Measurements from ENCODE around the gene CACNA2D4.

Gene CACNA2D4

GRCh38 chr12:1885599-1886245, 32.7 kb downstream of the CACNA2D4 start:
- peak in 1 of 2 experiments; percentile 18 for DNase-seq

- DNase-seq = no peak
Observed at GRCh38 chr12:1885082-1885596, 33.3 kb downstream of the CACNA2D4 start.

DNA sequence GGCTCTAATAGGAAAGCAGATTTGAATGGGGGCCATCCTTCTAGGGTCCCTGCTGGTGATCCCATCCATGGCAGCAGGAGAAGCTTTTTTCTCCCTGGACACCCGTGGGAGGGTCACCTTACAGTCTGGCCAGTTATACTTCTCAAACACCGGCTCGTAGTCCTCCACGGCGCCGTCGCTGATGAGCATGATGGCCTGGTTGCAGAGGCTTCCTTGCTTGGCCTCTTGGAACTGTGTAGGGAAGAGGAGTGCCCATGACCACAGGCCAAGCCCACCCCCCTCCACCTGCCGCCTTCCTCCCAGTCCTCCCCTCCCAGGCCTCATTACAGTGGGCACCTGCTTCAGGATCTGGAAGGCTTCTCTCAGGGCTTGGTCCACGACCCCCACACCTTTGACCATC, 33.8 kb downstream of the CACNA2D4 start:
- DNase-seq = no peak

DNA sequence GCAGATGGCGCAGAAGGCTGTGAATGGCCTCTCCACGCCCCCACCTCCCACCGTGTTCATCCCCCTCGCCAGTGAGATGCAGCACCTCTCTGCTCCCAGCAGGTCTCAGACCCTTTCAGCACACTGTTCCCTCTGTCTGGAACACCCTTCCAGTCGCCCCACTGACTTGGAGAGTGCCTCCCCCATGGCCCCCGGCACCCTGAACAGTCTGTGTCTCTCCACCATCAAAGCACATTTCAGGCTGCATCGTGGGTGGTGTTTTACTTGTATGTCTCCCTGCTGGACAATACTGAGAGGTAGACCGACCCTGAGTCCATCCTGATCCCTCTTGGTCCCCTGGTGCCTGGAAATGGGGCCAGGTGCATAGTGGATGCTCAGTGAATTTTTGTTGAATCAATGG, 34.9 kb downstream of the CACNA2D4 start:
- DNase-seq = no peak

GRCh38 chr12:1882850-1883470, 35.5 kb downstream of the CACNA2D4 start:
- no peak for DNase-seq

DNA sequence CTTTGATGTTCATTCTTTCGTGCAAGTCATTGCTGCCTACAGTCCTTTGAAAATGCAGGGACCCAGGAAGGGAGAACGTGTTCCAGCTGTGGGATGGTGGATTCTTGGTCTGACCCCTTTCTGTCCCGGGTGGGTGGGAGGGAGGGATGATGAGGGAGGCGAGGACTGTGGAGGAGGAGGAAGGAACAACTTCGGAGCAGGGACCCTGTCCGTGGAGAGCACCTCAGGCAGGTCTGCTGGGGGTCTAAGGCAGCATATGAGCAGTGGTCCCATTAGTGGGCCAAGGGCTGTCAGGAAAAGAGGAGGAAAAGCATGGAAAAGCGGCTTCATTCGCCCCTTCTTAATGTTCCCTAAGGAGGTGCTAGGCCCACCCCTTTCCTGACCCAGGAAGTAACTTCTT, 36.0 kb downstream of the CACNA2D4 start:
- no peak for DNase-seq

- DNase-seq = no peak
Observed at GRCh38 chr12:1881936-1882335, 36.5 kb downstream of the CACNA2D4 start.

DNA sequence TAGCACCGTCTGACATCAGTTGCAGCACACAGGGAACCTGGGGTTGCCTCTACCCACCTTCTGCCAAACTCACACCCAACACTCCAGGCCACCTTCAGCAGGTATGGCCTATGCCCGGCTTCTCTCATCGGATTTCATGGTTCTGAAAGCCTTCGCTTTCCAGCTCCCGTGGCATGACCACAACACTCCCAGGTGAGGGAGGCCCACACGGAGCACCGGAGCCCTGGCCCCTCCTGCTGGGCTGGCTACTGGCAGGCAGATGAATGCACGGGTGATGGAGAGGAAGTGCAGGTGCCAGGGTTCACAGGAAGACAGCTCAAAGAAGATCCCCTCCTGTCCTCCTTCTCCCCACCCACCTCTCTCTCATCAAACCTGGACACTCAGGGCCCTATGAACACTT, 37.2 kb downstream of the CACNA2D4 start:
- no peak for DNase-seq

DNA sequence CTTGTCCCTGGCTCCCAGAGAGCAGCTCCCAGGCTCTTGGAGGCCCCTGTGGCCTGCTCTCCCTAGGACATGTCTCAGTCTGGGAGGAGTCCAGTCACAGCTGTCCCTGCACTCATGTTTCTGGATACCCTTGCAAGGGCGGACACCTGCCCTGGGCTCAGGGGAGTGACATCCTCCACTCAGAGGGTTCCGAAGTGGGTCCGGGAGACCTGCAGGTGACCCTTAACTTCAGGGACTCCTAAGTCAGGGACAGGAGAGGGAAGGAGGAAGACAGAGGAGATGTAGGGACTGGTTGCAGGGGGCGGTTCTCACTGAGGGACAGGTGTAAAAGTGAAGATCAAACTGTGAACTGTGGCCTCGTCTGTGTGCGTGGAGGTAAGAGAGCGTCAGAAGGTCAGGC, 37.6 kb downstream of the CACNA2D4 start:
- DNase-seq = no peak

DNA sequence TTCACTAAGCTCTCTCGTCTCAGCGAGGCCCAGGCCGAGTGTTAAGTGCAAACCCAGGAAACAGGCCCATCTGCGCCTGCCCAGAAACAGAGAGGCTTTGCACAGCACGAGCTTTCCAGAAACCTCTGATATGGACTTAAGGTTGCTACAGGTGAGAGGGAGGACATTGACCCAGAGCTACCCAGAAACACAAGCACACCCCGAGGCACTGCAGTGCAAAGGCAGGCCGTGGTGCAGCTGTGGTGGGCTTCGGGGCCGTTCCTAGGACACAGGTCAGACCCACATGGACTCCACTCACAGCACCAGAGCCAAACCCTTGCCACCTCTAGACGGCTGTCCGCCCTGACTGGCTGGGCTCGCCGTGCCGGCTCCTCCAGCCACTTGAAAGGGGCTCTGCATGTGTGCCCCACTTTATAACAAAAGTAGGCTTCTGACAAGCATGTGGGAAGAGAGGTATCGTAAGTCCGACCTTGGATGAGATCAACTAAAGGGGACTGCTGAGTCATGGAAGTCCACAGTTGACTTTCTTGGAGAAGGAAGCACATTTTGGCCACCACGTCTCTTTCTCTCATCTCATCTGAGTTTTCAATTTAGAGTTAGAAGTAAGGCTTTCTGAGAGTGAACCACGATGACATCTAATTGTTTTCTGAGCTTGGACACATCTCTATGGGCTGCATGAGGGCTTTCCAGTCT, 38.2 kb downstream of the CACNA2D4 start:
- no peak for DNase-seq

DNA sequence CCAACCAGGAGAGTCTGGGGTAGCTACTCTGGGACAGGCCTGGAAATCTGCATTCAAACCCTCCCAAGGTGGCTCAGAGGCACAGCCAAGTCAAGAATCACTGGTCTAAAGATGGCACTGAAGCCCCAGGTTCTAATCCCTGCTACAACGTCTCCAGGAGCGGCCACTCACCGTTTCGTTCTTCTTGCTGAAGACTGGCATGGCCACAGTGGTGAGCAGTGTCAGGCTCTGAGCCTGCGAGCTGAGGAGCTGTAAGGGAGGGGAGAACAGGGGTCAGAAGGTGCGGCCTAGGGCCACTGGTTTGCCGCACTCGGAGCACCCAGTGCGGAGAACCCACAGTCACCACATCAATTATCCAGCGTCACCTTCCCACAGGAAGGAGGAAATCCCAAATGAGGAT, 38.8 kb downstream of the CACNA2D4 start:
- no peak for DNase-seq

DNA sequence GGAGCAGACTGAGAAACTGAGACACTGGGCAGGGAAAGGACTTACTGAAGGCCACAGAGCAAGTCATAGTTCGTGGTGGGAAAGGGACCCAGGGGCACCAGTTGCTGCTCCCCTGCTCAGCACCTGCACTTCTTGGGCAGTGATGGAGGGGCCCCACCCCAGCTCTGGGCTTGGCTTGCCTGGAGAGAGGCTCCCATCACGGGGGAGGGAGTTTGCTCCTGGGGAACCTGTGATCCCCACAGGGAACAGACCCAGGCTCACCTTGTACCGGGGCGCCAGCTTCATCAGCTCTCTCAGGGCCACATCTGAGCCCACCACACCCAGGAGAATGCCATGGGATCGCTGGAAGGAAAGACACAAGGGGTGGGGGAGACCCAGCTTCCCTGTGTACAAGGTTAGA, 39.8 kb downstream of the CACNA2D4 start:
- no peak for DNase-seq

DNA sequence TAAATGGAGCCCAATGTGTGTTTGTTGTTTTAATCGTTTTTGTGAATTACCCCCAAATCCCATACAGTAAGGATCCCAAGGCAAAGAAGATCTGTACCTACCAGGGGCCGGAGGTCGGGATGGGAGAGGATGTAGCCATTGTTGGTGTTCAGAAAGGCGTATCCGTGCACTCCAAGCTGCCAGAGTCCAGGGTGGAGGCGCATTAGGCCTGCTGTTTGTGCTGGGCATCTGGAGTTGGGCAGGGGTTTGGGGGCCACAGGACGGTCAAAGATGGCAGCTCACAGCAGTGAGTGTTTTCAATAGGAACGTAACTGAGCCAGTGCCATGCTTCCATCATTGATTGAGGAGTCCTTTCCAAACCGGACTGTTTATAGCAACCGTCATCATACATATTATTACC, 40.2 kb downstream of the CACNA2D4 start:
- DNase-seq = no peak

DNA sequence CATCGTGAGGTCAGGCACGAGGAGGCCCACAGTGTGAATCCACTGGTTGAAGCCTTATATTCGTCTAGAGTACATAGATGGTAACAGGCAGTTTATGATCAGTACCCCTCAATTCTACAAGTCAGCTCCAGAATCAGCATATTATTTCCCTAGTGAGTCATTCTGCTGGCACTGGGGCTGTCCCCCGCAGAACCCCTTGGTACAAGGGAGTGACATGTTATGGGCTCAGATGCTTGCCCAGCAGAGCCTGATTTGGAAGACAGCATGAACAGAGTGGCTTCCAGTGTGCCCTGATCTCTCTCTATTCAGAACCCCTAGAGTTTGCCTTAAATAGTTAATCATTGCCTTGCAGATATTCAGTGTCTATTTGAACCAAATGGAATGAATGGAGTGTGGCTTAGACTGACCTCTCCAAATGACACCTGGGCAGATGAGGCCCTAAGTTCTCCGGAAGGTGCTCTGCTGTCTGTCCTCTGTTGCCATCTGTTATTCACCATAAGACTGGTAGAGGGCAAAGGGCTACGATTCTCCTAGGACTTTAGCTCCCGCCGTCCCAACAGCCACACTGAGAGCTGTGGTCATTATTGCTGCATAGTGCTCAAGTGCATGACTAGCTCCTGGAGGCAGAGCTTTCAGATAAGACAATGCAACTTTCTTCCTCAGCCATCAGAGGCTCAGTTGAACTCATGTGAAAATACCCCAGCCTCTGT, 41.1 kb downstream of the CACNA2D4 start:
- no peak for DNase-seq

DNA sequence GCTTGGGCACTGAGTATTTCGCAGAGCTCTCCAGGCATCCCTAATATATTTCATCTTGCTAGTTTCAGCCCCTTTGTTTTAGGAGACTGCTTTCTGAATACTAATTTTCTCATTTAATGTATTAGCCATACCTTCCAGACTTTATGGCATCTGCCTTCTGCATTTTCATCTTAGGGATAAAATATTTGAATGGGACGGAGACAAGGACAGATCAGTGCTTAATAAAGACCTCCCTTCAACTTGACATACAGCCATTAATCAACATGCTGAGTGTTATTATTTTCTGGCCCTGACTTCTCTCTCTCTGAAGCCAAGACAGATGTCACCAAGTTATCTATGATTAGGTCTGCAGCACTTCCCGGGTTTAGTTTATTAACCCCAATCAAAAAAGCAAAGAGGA, 42.4 kb downstream of the CACNA2D4 start:
- no peak for DNase-seq

- no peak for DNase-seq
Observed at GRCh38 chr12:1875608-1876007, 42.8 kb downstream of the CACNA2D4 start.

DNA sequence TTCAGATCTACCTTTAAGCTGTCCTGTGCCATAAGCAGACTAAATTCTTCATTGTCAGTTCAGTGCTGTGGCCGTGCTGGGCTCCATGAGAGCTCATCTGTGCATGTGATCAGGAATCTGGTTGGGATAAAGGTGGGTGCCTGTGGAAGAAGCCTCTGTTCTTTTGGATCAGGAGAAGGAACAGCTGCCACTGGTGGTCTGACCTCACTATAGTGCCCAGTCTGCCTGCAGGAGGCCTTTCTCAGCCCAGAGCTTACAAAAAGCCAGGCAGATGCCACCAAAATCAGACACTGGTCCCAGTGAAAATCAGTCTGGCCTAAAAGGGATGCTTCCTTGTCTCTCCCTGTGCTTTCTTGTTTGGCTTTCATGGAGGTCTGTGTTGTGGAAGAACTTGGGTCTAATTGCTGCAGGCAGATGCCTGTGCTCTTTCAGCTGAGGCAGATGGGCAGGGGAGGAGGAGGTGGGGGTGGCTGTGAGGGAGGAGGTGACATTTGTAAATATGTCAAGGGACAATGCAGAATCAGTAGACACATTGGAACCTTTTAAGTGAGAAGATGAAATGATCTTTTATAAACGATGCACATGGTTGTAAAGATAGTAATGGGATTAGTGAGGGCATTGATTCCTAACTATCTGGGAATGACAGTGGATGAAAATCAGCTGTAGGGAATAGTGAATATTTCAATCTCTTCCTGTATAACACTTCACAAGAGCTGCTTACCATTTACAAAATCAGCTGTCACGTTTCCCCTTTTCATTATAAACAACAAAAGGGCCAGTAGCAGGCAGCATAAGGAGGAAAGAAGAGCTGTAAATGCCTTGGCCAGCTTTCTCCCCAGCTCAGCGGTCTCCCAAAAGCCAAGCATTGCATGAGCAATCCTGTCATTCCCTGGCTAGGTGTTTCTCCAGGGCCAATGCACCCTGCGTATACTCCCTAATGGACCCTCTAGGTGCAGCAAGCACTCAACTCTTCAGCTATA, 44.6 kb downstream of the CACNA2D4 start:
- no peak for DNase-seq

- no peak for DNase-seq
Observed at GRCh38 chr12:1872448-1872847, 46.0 kb downstream of the CACNA2D4 start.

DNA sequence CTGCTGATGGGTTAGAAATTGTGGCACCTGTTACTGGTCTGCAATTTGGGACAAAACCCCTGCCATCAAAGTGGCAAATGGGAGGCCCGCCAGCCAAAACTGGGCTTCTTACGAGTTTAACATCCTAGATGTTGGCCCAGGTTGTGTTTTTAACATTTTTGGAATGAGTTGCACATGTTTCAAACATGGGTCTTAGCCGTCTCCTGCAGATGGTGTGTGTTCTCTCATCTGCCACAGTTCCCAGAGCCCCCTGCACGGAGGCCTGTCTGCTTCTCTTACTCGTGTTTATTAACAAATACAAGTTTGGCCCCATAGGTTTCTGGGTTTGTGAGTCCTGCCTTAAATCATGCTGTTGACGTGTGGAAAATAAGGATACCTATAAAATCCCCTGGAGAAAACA, 46.5 kb downstream of the CACNA2D4 start:
- no peak for DNase-seq

DNA sequence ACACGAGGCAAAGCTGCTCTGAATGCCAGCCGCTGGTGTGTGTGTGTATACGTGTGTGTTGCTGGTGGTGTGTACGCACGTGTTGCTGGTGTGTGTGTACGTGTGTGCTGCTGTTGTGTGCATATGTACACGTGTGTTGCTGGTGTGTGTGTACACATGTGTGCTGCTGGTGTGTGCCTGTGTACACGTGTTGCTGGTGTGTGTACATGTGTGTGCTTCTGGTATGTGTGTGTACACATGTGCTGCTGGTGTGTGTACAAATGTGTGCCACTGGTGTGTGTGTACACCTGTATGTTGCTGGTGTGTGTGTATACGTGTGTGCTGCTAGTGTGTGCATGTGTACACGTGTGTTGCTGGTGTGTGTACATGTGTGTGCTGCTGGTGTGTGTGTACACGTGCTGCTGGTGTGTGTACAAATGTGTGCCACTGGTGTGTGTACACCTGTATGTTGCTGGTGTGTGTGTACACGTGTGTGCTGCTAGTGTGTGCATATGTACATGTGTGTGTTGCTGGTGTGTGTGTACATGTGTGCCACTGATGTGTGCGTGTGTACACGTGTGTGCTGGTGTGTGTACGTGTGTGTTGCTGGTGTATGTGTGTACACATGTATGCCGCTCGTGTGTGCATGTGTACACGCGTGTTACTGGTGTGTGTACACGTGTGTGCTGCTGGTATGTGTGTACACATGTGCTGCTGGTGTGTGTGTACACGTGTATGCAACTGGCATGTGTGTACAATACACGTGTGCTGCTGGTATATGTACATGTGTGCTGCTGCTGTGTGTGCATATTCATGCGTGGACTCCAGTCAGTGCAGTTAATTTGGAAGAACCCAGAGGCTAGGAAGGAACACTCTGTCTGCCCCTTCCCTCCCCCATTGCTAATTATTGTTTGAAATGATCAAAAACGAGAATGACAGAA, 47.2 kb downstream of the CACNA2D4 start:
- no peak for DNase-seq

GRCh38 chr12:1870086-1870485, 48.4 kb downstream of the CACNA2D4 start:
- DNase-seq = no peak
